ENCODE results near the gene PEX14.

PEX14 gene

DNA sequence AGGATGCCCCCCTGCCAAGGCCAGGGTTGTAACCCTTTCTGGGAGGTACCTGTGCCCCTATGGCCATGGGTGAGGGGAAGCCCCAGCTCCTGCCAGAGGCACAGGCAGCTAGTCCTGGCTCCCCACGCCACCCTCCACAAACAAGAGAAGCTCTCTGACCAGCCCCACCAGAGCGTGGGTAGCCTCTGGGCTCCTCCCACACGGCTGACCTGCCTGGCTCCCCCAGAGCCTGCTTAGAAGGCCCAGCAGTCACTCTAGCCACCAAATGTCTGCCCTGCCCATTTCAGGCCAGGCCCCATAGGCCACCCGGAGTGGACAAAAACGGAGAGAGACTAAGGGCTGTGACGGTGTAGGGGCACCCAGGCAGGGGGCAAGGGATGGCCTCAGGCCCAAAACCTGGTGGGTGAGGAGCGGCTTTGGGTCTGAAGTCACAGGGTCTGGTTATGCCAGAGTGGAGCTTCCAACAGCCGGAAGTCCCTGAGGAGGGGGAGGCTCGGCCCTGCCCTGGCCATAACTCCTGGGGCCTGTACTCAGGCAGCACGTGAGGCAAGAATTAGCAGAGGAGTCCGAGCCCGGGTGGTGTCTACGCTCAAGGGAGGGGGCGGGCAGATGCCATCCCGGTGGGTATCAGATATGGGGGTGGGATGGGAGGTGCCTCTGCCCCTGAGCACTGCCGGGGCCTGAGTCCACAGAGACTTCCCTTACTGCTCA lies 166.2 kb downstream of the PEX14 start:
- no peaks in the 10 kb centered on the region for H3F3A ChIP-seq (ENCODE audit: insufficient read depth)
- H4K20me1 ChIP-seq (ENCODE audit: low read depth, low read length): no peaks in the 10 kb centered on the region
- no peak overlapping the region for H3K27ac ChIP-seq (ENCODE audit: low read depth, low read length)
- H3K4me2 ChIP-seq (ENCODE audit: low read depth, low read length, poor library complexity, severe bottlenecking): no peak overlapping the region
- no peak overlapping the region for H3K9ac ChIP-seq (ENCODE audit: low read length)
- no peaks in the 10 kb centered on the region for H3K36me3 ChIP-seq (ENCODE audit: low read length)
- no peaks in the 10 kb centered on the region for H3K9me3 ChIP-seq (ENCODE audit: insufficient read depth, low read length)
- H3K27me3 ChIP-seq (ENCODE audit: low read length): no peaks in the 10 kb centered on the region
- no peaks in the 10 kb centered on the region for H3K9me2 ChIP-seq (replicated peaks; ENCODE audit: insufficient read depth, low read length)
- H2AFZ ChIP-seq (ENCODE audit: low read depth, low read length, severe bottlenecking): no peak overlapping the region
- H3K79me2 ChIP-seq (ENCODE audit: insufficient read depth, low read length): no peaks in the 10 kb centered on the region
- H3K4me3 ChIP-seq (ENCODE audit: insufficient read depth, low read length, poor library complexity, severe bottlenecking): no peak overlapping the region
- TF ChIP-seq, protein P1, sequence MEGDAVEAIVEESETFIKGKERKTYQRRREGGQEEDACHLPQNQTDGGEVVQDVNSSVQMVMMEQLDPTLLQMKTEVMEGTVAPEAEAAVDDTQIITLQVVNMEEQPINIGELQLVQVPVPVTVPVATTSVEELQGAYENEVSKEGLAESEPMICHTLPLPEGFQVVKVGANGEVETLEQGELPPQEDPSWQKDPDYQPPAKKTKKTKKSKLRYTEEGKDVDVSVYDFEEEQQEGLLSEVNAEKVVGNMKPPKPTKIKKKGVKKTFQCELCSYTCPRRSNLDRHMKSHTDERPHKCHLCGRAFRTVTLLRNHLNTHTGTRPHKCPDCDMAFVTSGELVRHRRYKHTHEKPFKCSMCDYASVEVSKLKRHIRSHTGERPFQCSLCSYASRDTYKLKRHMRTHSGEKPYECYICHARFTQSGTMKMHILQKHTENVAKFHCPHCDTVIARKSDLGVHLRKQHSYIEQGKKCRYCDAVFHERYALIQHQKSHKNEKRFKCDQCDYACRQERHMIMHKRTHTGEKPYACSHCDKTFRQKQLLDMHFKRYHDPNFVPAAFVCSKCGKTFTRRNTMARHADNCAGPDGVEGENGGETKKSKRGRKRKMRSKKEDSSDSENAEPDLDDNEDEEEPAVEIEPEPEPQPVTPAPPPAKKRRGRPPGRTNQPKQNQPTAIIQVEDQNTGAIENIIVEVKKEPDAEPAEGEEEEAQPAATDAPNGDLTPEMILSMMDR (IDR thresholded peaks at IDR 0.05; ENCODE audit: insufficient read depth, low read length, poor library complexity, severe bottlenecking): no peak
- TF ChIP-seq EZH2phosphoT487 (conservative IDR thresholded peaks at IDR 0.05; ENCODE audit: low read length): no peak

DNA sequence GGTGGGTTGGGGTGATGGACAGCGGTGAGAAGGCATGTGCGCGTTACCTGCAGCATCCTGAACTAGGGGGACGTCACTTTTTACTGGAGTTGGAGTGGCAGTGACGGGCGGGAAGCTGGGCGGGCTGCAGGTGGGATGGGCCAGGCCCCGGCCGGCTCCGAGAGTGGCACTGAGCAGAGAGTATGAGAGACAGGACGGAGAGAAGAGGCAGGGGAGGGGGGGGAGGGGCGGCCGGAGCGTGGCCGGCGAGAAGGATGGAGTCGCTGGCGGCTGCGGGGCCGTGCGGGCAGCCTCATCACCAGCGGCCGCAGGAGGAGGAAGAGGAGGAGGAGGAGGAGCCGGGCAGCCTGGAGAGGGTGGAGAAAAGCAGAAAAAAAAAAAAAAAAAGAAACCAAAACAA lies 167.2 kb downstream of the PEX14 start:
- no peaks in the 10 kb centered on the region for H3K9me2 ChIP-seq (replicated peaks; ENCODE audit: insufficient read depth, low read length)
- no peak overlapping the region for H2AFZ ChIP-seq (ENCODE audit: low read depth, low read length, severe bottlenecking)
- H3K4me3 ChIP-seq (ENCODE audit: insufficient read depth, low read length, poor library complexity, severe bottlenecking): no peak overlapping the region
- no peaks in the 10 kb centered on the region for H3K9me3 ChIP-seq (ENCODE audit: insufficient read depth, low read length)
- TF ChIP-seq, protein P1 (IDR thresholded peaks at IDR 0.05; ENCODE audit: insufficient read depth, low read length, poor library complexity, severe bottlenecking): no peak
- TF ChIP-seq EZH2phosphoT487 (conservative IDR thresholded peaks at IDR 0.05; ENCODE audit: low read length): no peak
- H3F3A ChIP-seq (ENCODE audit: insufficient read depth): no peaks in the 10 kb centered on the region
- H3K27me3 ChIP-seq (ENCODE audit: low read length): no peaks in the 10 kb centered on the region
- H4K20me1 ChIP-seq (ENCODE audit: low read depth, low read length): no peaks in the 10 kb centered on the region
- H3K79me2 ChIP-seq (ENCODE audit: insufficient read depth, low read length): no peaks in the 10 kb centered on the region
- H3K4me2 ChIP-seq (ENCODE audit: low read depth, low read length, poor library complexity, severe bottlenecking): no peak overlapping the region
- H3K27ac ChIP-seq (ENCODE audit: low read depth, low read length): no peak overlapping the region
- no peaks in the 10 kb centered on the region for H3K36me3 ChIP-seq (ENCODE audit: low read length)
- H3K9ac ChIP-seq (ENCODE audit: low read length): no peak overlapping the region

DNA sequence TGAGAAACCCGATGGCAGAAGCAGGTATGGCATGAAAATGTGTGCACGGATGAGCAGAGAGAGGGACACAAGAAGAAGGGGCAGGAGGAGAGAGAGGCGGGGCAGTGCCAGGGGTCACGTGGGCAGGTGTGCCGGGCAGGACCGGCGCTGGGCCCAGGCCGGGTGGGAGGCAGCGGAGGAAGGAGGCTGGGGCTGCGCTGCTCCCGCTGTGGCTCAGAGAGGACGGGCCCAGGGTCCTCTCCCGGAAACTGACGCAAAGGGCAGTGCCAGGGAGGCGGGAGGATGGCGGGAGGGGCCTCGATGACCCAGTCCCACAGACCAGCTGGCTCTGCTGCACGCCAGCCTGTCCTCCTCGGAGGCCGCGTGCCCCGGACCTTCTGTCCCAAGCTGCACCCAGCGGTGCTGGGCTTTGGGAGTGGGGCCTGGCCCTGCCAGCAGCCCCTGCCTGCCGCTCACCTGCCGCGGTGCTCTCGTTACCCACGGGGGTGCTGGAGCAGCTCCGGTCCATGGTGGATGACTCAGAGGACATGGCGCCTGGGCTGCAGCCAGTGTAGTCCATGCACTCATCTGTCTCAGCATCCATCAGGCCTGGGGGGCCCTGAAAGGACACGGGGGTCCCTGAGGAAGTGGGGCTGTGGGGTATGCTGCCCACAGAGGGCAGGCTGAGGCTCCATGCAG lies 167.8 kb downstream of the PEX14 start:
- Histone ChIP-seq H3K79me2 (ENCODE audit: insufficient read depth, low read length) (no peaks in the 10 kb centered on the region), H3K4me2 (ENCODE audit: low read depth, low read length, poor library complexity, severe bottlenecking) (no peak overlapping the region)

More for the DNA sequence above, 167.8 kb downstream of the PEX14 start:
- no peak overlapping the region for H3K4me3 ChIP-seq (ENCODE audit: insufficient read depth, low read length, poor library complexity, severe bottlenecking)
- no peaks in the 10 kb centered on the region for H3K9me2 ChIP-seq (replicated peaks; ENCODE audit: insufficient read depth, low read length)
- no peaks in the 10 kb centered on the region for H3K27me3 ChIP-seq (ENCODE audit: low read length)
- no peaks in the 10 kb centered on the region for H3F3A ChIP-seq (ENCODE audit: insufficient read depth)
- H4K20me1 ChIP-seq (ENCODE audit: low read depth, low read length): no peaks in the 10 kb centered on the region
- TF ChIP-seq, protein P1 (IDR thresholded peaks at IDR 0.05; ENCODE audit: insufficient read depth, low read length, poor library complexity, severe bottlenecking): no peak
- no peak for TF ChIP-seq EZH2phosphoT487 (conservative IDR thresholded peaks at IDR 0.05; ENCODE audit: low read length)
- H3K9me3 ChIP-seq (ENCODE audit: insufficient read depth, low read length): no peaks in the 10 kb centered on the region
- H3K36me3 ChIP-seq (ENCODE audit: low read length): no peaks in the 10 kb centered on the region
- H2AFZ ChIP-seq (ENCODE audit: low read depth, low read length, severe bottlenecking): no peak overlapping the region
- no peak overlapping the region for H3K9ac ChIP-seq (ENCODE audit: low read length)
- H3K27ac ChIP-seq (ENCODE audit: low read depth, low read length): no peak overlapping the region
